ENCODE data around the gene EPC1.

DNA sequence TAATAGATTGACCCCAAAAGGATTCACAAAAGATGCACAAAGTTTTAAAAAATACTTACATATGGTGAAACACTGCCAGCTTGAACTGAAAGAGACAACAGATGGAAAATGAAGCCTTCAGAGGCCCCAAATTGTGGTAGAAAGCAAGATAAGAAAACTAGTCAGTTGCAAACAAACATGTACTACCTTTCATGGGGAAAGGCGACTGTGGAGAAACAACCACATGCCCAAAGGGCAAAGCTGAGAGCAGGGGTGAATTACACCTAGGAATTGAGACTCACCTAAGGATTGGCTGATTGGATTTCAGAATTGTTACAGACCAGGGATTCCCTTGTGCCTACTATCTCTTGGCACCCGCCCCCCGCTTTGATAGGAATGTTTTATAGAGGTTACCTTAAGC is 13.1 kb downstream of the EPC1 start:
- TF ChIP-seq POLR2AphosphoS5 (IDR thresholded peaks at IDR 0.05; ENCODE audit: borderline replicate concordance, low read depth, low read length) (no peak), EZH2 (IDR thresholded peaks at IDR 0.05) (no peak)
